NCI-H128 (cell line): ENCODE data around the gene ETFRF1.
A peak's percentile ranks its signal among the peaks of the same experiment; 100 is the strongest.

Experiments used
- DNase-seq: peaks from one replicate; lab custom pipeline; 2025; ENCODE audit not compliant: unreplicated experiment; lab: John Stamatoyannopoulos, UW

The ETFRF1 gene, protein sequence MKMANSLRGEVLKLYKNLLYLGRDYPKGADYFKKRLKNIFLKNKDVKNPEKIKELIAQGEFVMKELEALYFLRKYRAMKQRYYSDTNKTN

DNA sequence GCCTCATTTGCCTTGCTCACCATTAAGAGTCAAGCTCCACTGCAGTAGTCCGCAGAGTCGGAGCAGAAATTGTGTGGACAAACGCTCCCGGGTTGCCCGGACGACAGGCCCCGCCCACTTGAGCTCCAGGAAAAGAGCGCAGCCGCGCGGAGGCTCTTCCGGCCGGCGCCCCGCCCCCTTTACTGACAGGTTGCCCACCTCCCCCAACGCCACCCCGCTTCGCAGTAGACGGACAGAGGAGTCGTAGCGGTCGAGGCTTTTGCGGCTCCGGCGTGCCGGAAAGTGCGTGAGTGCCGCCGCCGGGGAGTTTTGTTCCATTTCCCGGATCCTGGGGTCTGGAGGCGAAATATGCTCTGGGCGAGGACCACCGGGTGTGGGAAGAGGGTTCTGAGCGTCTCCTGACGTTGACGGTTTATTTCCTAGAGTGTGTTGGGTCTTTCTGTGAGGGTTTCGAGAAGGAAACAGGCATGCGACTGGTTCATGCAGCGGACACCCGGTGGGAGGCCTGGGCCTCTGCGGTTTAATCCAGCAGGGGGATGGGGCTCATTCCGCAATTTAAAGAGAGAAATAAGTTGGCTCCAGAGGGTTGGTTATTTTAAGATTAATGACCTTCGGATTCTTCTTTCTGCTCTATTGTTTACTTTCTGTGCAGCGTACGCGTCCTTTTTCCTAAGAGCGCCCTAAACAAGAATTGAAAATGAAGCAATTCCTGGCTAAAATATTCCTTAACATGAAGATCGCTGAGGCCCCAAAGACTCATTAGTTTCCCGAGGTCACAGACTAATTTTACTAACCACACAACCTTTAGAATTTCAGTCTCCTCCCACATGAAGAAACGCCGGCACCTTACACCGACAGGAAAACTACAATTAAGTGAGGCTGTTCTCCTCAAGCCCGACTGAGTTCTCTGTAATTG, at the start of gene ETFRF1, which contains the start of gene DNAI7:
TSS of gene ETFRF1 (plus strand) at position 182 of the 916 bp plus-strand sequence. CDS start 8,720 bp downstream, outside the sequence.
TSS of gene DNAI7 (minus strand) at position 105 of the 916 bp plus-strand sequence. CDS start at position 23, 82 bp downstream.
- DNase-seq: peak; percentile 96

DNA sequence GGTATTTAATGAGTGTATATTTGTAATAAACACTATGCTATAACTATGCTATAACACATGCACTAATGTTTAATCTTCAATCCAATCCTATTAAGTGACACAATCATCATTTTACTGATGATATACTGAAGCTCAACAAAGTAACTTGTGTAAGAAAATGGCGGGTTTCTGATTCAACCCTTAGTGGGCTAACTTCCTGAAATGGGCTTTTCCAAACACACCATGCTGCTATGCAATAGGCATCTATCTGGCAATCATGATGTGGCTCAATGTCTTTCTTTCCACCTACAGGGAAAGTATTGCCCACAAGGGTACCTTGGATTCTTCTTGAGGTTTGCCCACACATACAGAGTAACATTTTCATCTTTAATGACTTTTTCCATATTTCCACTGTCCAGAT, 48.4 kb upstream of the ETFRF1 start:
- no peak for DNase-seq

DNA sequence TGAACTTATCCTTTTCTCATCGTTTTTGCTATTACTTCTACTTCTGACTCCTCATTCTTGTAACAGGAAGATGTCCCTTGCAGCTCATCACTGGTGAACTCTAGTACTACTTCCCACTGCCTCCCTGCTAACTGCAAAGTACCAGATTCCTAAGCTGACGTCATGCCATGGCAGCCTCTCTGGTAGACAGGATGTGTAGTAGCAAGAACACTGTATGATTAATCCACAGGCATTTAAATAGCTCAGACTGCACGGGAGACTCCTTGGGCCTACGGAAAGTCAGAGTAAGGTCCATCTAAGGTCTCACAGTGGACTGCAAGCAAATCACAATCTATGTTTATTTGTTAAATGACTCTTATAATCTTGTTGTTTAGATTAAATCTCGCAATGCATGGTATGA, 43.6 kb upstream of the ETFRF1 start:
- no peak for DNase-seq

DNA sequence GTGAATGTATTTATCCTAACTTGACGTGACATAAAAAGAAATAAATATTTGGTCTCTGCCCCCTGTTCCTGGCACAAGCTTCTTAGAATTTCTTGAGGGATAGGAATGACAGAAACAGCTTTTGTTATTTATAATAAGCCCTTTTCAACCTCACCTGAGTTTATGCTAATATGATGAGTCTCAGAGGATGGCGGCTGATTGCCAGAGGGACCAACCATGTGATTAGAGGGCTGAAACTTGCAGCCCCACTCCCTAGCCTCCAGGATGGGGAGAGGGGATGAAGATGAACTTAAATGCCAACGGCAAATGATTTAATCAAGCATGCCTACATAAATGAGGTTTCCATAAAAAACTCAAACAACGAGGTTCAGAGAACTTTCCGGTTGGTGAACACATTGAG, 43.0 kb upstream of the ETFRF1 start:
- DNase-seq: no peak

DNA sequence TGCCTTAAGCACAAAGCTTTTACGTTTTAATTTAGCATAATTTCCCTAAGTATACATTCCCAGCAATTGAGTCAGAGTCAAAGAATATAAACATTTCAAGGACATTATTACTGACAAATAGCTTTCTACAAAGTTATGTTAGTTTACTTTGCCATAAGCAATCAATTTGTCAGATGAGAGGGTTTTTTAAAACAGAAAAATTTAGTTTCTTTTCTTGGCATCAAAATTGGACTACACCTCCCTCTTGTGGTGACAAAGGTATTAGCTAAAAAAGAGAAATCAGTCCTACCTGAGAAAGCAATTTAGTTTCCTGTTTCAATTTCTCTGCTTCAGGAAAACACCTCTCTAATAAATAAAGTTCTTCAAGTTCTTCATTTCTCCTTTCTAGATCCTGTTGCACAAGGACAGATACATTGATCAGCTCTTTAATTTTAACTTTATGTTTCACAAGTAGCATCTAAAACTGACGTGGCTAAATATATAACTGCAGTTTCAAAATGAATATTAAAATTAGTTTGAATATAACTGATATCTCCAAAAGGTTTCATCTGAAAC, 39.9 kb upstream of the ETFRF1 start:
- no peak for DNase-seq

DNA sequence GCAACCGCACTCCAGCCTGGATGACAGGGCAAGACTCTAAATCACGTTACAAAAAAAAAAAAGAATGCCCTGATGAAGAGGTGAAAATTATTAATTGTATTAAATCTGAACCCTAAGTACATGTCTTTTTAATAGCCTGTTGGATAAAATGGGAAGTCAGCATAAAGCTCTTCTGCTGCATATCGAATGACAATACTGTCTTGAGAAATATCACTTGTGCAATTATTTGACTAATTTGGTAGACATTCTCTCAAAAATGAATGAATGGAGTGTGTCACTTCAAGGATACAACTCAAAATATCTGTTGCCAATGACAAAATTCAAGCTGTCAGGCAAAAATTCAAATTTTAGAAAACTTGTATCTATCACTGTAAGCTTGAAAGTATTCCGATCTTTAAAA, 39.0 kb upstream of the ETFRF1 start:
- no peak for DNase-seq

DNA sequence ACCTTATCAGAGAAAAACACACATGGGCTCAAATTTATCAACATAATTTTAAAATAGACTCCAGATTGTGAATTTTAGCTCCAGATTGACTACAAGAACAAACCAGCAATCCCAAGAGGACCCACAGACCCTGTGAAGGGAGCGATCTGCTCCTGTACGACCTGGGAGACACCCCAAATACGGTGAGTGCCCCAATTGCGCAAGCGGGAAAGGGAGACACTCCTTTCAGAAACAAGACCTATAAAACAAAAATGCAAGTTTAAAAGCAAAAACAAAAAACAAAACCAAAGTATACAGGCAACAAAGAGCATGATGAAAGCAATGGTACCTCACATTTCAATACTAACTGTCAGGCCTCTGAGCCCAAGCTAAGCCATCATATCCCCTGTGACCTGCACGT, 32.2 kb upstream of the ETFRF1 start:
- DNase-seq: no peak

DNA sequence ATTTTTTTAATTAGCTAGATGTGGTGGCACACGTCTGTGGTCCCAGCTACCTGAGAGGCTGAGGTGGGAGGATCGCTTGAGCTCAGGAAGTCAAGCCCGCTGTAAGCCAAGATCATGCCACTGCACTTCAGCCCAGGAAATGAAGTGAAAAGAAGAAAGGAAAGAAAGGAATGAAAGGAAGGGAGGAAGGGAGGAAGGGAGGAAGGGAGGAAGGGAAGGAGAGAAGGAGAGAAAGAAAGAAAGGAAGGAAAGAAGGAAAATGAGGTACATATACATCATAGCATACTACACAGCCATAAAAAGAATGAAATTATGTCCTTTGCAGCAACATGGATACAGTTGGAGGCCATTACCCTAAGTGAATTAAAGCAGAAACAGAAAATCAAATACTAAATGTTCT, 12.3 kb upstream of the ETFRF1 start:
- no peak for DNase-seq

DNA sequence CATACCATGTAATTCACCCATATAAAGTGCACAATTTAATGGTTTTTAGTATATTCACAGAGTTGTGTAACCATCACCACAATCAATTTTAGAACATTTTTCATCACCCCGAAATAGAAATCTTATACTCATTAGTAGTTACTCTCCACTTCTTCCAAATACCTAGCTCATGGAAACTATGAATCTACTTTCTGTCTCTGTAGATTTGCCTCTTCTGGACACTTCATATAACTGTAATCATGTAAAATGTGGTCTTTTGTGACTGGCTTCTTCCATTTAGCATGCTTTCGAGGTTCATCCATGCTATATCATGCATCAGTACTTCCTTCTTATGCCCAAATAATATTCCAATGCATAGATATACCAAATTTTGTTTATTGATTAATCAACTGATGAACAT, 10.9 kb upstream of the ETFRF1 start:
- no peak for DNase-seq

DNA sequence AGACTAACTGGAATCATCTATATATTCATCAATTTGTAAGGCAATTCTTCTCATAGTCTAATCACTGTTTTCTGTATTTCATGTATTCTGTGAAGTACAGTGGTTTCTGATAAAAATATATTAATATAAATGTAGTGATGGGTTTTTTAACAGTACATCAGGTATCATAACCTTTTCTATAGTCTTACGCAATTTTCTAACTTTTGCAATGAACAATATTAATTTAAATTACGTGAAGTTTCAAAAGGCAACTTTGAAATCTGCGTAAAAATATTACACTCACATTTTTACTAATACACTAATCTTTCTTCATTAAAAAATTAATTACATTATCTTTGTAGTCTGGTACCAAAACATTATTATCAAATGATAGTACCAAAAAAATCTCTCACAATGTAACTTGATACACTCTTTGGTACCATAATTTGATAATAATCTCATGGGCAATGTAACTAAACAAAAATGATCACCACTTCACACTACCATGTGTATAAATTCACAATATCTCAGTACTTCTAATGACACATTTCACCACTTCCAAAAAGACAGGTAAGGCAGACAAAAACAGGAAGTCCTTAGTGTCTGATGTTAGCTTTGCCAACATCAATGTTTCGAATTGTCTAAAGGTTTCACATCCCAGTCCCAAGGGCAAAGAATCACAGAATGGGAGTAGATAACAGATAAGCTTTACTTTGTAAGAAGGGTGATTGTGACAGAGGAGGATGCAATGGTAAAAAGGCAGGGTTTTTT, 8.8 kb upstream of the ETFRF1 start:
- DNase-seq: no peak

DNA sequence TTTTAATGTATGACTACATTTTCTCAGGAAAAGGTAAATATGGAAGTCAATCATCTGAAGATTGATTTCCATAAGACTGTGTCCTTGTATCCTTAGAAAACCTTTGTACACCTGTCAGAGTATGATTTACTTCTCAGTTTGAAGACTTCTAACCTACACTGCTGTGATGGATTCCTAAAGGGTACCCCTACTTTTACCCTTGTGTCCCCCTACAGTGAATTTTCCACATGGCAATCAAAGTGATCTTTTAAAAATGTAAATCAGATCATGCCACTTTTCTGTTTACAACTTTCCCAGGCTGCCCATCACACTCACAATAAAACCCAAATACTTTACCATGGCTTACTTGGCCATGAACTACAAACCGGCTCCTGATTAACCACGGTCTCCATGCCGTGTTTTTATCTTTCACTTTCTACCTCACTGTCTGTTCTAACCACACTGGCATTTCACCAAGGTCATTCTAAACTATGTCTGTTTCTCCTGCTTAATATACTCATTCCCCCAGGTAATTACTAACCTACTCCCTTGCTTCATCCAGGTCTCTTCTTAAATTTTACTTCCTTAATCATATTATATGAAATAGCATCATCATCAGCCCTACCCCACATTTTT, 8.1 kb upstream of the ETFRF1 start:
- DNase-seq: no peak

DNA sequence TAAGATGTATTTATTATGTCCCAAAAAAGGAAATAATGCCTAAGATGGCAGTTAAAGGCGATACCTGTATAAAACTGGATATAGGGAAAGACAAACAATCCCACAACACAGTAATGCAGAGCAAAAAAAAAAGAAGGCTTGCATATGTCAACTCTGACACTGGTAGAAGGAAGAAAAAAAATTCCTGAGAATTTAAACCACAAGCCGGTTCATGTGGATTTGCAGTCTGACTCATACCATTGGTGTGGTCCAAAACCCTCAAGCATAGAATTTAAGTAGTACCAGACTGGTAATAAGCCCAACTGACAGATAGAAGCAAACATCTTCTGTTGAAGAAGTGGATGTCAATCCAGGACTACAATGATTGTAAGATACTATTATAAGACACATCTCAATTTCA, 7.3 kb upstream of the ETFRF1 start:
- DNase-seq: no peak

DNA sequence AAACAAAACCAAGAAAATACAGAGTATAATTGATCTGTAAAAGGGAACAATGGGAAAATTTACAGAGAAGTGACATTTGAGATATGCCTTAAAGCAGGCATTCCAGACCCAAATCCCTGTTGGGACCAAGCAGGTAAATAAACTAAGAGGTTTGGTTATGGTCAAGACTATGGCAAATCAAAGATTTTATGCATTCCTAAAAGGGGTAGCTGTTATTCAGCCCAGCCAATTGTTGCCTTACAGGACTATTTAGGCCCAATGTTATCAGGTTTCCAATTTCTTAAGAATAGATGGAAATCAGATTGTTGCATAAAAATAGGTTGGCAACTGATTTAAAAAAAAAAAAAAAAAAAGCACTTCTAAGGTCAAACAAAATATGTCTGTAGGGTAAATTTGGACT, 5.4 kb upstream of the ETFRF1 start:
- DNase-seq: no peak

DNA sequence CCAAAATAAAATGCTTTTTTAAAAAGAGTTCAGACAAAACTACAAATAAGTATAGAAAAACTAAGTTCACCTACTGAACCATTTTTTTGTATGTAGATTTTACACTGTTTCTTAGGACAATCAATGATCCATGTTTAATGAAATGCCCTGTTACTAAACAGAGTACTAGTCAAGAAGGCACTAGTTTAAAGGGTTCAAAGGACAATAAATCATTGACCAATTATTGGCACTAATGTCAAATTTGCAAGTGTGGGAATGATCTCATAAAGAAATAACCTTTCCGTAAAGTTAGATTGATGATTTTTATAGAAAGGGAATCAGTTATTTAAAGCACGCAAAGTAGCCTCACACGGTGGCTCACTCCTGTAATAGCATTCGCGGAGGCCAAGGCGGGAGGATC, 4.2 kb upstream of the ETFRF1 start:
- no peak for DNase-seq

DNA sequence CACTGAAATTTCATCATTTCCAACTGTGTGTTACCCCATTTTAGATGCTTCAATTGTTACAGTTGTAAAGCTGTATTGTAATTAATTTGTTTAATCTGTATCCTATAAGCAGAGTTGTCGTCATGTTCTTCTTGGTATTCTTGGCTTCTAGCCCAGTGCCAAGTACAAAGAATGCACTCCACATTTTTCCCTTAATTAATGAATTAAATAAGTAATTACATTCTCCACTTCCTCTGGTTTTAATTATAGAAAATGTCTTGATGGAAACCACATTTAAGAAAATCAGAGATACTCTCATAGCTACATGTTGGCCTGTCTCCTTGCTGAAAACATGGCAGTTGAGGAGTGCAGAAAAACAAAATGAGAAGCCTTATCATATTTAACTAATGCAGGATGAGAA, 823 bp upstream of the ETFRF1 start:
- no peak for DNase-seq

DNA sequence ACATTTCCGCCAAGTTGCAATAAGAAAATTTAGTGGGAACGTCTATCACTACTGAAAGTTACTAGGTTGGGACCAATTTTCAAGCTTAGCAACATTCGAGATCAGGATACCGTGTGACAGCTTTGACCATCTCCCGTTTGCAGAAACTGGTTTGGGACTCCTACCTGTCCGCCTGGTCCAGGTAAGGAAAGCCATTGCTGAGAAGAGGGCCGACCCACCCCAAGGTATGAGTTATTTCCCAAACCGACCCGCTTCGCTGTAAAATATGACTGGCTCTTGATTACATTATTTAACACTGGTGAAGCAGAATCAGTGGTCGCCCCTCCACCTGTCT, 348 bp upstream of the ETFRF1 start:
- DNase-seq: no peak

DNA sequence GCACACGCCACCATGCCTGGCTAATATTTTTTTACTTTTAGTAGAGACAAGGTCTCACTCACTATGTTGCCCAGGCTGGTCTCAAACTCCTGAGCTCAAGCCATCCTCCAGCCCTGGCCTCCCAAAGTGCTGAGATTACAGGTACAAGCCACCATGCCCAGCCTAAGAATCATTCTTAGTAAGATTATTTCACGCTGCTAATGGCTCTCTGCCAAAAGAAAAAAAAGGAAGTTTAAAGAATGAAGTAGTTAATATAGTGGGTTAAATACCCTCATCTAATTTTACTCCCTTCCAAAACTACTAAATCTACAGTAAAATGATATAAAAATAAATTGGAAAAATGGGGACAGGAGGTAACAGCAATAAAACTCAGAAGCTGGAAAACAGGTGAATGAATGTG, 2.6 kb downstream of the ETFRF1 start:
- DNase-seq: no peak

DNA sequence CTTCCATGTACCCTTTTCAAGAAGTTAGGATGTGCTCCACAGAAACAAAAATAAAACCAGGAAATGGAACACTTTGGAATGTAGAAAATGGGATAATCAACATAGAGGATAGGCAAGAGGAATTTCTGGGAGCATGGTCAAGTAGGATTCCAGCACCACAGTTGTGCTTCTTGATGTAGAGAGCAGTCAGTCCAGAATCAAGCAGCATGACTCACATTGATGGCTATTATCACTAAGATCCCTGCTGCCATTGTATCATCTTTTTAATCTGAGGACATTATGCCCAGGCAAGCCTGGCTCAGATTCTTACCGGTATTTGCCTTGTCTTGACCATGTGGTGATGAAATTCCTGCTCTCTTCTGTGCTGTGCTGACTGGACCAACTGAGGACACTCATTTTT, 5.7 kb downstream of the ETFRF1 start:
- DNase-seq: no peak

DNA sequence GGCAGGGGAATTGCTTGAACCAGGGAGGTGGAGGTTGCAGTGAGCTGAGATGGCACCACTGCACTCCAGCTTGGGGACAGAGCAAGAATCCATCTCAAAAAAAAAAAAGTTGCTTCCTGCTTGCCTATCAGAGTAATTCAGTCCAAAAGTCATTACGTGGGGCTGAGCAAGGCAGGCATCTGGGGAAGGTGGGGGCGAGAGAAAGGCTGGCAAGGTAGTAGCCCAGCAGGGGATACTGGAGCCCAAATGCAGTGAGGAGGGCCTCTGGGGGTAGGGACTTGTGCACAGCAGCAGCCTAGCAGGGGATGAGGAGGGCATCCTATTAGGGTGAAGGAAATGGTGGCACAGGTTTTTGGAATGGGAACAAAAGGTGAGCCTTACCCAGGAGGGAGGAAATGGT, 7.1 kb downstream of the ETFRF1 start:
- DNase-seq: no peak

DNA sequence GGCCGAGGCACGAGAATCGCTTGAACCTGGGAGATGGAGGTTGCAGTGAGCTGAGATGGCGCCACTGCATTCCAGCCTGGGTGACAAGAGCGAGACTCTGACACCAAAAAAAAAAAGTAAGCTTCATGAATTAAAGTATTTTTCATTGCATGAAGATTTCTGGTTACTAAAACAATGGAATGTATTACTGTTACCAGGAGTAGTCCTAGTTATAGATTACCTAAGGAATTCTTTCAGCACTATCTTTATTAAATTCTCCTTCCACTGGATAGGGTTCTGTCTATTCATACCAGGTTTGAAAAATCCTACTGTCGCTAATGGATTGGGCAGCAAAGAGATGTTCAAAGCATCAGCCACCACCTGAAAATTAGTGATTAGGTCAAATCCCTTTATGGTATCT, 12.4 kb downstream of the ETFRF1 start:
- DNase-seq: no peak

DNA sequence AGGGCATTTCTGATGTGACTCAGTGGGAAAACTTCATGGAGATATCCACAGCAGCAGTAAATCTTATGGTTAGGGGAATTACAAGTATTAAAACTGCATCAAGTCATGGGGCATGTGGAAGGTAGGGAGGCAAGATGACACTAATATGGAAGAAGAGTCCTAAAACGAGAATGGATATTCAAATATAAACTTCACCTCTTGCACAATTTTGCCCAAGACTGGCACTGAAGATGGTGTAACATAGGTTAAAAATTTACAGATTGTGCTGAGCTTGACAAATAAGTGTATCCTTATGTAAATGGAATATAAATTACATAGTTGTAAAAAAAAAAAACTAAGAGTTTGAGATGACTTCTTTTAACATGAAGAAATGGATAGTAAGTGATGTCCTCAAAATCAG, 12.8 kb downstream of the ETFRF1 start:
- no peak for DNase-seq
